GM21381 (cell line): ENCODE results near the gene MYH16.
"Not testable (repeated sequence)": the region's sequence is repeated elsewhere in the genome, so short reads cannot be mapped to it uniquely, and the experiment has no call there.

ENCODE experiments used
- ATAC-seq: cut with Tn5 transposase; IDR thresholded peaks from one replicate; pipeline ENCODE4 v1.9.1; 2021; ENCODE audit warnings: mild to moderate bottlenecking, moderate library complexity; ENCODE audit not compliant: unreplicated experiment

Gene MYH16

DNA sequence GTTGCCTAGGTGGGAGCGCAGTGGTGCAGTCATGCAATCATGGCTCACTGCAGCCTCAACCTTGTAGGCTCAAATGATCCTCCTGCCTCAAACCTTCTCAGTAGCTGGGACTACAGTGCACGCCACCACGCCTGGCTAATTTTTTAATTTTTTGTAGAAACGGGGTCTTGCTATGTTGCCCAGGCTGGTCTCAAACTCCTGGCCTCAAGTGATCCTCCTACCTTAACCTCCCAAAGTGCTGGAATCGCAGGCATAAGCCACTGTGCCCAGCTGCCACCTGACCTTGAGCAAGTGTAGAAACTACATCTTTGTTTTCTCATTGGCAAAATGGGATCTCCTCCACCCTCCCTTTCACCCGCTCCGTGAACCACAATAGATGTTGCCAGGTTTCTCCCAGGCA lies 15.0 kb upstream of the MYH16 start:
- no peak for ATAC-seq

DNA sequence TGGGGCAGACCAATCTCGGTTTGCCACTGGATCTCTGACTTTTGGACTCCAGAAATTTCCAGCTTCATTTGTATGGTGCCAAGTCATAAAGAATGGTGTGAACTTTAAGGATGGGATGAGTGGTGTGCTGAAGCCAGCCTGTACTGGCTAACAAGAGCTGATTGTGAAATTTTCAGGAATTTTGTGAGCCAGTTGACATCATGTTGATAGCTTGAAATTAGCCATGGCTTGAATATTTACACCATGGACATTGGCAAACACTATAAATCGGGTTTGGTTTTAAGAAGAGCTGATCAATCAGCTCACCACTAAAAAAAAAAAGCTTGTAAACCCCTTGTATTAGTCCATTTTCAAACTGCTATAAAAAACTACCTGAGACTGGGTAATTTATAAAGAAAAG lies 14.1 kb upstream of the MYH16 start:
- ATAC-seq: no peak

DNA sequence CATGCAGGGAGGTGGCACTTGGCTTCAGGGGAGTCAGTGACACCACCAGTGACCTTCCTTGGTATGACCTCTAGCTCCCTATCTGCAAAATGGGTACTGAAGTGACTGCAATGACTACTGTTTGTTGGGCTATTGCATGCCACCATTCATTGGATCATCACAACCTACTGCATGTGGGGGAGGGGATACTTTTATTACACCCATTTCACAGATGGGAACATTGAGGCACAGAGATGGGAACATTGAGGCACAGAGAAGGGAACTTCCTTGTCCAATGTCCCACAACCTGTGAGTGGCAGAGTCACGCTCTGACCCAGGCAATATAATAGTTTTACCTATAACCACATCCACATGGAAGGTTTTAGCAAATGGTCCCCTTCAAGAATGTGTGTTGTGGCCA lies 12.2 kb upstream of the MYH16 start:
- ATAC-seq: no peak

DNA sequence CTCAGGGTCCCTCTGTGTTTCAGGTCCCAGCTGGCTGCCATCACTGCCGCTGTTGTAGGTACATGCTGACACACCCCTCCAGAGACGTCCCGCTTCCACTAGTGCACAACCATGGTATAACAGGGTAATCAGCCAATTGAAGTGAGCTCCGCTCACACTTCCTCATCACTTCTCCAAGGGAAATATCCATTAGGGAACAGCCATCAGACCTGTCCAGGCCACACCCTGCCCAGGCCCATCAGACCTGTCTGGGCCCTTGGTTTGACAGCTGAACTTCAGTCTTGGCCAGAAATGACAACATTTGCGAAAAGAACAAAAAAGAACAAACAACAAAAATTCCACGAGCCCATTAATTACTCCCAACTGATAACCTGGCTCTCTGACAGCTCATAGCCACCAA lies 11.0 kb upstream of the MYH16 start:
- no peak for ATAC-seq

DNA sequence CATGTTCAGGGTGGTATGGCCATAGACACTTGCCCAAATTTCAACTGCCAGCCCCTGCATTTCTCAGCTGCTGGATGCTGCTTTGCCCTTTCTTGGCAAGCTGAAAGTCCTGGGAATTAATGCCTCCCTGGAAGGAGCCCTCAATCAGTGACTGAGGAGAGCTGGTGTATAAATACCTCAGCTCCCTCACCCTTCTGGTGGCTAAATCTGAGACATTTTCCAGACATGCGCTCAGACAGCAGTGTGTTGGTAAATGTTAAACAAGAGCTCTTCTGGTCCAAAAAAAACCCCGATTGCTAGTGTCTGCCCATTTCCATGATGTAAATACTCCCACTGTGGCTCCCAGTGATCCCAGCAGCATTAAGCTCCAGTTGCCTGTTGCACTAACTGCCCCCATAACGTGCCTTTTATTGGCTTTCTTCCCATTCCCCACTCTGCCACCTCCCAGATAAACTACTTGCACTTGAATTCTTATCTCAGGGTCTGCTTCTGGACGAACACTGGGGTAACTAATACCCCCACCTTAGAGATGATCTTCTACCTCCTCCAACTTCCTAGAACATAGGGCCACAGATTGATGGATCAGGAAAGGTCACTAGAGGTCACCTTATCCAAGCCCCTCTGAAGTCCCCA lies 6.7 kb upstream of the MYH16 start:
- no peak for ATAC-seq

DNA sequence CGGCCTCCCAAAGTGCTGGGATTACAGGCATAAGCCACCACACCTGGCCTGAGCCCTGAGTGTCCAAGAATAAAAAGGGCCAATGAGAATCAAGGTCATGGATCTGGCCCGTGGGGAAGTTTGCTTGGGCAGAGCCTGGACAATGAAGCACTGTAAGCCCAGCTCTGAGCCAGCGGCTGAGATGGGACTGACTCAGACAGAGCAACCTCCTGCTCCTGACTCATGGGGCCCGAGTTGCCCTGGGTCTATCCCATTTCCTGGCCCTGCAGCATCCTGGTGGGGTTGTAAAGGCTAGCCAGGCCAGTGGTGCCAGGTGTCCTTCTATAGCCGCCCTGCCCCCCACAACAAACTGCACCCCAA lies 5.2 kb upstream of the MYH16 start:
- ATAC-seq: no peak

DNA sequence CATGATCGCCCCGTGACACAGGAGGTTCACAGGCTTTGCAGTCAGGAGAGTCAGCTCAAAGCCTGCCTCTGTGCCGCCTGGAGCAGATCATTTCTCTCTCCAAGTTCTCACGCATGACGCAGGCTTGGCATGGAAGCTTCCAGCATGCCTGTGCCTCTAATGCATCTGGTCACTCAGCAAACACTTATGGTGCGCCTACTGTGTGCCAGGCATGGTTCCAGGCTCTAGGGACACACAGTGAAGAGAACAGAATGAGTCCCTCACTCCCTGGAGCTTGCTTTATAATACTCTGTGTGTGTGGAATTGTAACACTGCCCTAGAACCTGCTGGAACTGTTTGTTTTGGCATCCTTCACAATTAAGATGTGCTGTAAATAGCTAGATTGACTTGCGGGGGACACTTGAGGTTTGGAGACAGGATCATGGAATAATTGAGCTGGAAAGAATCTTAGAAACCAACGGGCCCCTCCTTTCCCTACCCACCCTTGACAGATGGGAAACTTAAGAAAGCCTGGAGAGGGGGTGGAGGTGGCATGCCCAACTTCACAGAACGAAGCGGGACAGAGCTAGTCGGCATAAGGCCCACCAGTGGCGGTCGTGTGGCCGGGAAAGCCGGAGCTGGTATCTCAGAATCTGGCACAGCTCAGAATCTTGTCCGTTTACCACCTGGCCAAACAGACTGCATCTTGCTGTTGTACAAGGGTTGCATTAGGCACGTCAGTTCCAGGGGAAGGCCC lies 4.6 kb upstream of the MYH16 start:
- no peak for ATAC-seq

DNA sequence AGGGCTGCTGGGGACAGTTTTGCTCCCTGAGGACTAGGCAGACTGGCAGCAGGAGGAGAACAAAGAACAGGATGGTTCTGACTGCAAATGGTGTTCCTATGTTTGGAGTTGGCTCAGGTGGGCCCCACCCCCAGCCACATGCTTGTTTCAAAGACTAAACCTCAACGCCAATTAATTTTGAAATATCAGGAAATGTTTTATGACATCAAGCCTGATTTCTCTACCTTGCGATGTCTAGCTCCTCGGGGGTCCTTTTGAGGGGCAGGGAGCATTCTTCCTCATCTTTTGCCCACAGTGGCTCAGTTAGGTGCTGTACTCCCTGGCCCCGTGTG lies 4.1 kb upstream of the MYH16 start:
- no peak for ATAC-seq

DNA sequence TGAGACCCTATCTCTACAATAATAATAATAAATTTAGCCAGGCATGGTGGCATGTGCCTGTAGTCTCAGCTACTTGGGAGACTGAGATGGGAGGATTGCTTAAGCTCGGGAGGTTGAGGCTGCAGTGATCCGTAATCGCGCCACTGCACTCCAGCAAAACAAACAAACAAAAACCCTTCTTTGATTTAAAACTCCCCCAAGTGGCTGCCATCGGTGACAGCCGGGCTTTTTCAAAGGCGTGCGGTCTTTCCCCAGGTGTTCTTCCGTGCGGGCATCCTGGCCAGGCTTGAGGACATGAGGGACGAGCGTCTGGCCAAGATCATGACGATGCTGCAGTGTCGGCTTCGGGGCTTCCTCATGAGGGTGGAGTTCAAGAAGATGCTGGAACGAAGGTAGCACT lies 1.9 kb upstream of the MYH16 start:
- no peak for ATAC-seq

DNA sequence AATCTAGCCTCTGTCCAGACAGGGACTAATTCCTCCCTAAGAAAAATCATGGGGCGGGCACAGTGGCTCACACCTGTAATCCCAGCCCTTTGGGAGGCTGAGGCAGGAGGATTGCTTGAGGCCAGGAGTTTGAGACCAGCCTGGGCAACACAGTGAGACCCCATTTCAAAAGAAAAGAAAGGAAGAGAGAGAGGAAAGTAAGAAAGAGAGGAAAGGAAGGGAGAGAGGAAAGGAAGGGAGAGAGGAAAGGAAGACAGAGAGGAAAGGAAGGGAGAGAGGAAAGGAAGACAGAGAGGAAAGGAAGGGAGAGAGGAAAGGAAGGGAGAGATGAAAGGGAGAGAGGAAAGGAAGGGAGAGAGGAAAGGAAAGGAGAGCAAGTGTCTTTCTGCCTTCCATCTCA lies 922 bp downstream of the MYH16 start:
- not testable (repeated sequence) for ATAC-seq

DNA sequence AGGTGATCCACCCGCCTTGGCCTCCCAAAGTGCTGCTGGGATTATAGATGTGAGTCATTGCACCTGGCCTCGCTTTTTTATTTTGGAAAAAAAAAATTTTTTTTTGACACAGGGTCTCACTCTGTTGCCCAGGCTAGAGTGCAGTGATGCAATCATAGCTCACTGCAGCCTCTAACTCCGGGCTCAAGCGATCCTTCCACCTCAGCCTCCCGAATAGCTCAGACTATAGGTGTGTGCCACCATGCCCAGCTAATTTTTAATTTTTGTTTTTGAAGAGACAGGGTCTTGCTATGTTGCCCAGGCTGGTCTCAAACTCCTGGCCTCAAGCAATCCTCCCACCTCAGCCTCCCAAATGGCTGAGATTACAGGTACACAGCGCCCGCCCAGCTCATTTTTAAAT lies 2.3 kb downstream of the MYH16 start:
- not testable (repeated sequence) for ATAC-seq

DNA sequence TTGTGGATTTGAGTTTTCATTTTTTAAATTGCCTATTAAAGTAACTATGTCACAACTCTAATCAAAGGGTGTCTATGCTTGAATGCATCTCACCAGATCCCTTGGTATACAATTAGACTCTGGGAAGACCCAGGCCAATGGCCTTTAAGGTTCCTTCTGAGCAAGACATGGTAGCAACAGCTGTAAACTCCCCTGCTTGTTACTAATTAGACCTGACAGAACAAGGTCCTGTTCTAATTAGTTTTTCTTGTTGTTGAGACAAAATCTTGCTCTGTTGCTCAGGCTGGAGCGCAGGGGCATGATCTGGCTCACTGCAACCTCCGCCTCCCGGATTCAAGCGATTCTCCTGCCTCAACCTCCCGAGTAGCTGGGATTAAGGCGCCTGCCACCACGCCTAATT lies 2.9 kb downstream of the MYH16 start:
- no peak for ATAC-seq

DNA sequence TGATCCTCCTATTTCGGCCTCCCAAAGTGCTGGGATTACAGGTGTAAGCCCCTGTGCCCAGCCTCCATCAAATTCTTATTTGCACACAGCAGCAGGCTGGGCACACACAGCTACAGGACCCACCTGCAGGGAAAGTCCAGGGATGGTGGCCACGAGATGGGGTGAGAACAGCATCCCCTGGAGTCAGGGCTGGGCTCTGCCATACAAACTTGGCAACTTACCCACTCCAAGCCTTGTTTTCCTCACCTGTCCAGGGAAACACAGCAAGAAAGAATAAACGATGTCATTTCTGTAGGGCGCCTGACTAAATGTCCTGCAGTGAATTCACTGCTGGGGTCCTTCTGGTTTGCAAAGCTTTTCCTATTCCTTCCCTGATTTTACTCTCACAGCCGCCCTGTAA lies 5.5 kb downstream of the MYH16 start:
- no peak for ATAC-seq

DNA sequence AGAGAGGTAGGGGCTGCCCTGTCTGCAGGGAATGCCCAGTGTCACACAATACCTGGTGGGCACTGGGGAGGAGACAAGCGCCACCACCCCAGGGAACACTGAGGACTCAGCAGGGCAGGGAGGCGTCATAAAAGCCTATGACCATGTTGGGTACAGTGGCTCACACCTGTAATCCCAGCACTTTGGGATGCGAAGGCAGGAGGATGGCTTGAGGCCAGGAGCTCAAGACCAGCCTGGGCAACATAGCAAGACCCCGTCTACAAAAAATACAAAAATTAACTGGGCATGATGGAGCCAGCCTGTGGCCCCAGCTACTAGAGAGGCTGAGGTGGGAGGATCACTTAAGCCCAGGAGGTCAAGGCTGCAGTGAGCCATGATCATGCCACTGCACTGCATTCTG lies 11.5 kb downstream of the MYH16 start:
- ATAC-seq: not testable (repeated sequence)

DNA sequence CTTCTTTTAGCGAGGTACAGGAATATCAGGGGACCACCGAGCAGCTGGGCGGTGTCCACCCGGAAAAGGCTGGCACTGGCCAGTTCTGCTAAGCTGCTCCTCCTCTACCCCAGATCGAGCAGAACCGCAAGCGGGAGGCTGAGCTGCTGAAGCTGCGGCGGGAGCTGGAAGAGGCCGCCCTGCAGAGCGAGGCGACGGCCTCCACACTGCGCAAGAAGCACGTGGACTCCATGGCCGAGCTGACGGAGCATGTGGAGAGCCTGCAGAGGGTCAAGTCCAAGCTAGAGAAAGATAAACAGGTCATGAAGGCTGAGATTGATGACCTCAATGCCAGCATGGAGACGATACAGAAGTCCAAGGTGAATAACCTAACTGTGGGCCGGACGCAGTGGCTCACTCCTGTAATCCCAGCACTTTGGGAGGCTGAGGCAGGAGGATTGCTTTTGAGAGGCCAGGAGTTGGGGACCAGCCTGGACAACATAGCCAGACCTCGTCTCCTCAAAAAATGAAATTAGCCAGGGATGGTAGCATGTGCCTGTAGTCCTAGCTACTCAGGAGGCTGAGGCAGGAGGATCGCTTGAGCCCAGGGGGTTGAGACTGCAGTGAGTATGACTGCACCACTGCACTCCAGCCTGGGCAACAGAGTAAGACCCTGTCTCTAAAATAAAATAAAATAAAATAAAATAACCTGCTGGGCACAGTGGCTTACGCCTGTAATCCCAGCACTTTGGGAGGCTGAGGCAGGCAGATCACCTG lies 15.3 kb downstream of the MYH16 start:
- ATAC-seq: no peak

DNA sequence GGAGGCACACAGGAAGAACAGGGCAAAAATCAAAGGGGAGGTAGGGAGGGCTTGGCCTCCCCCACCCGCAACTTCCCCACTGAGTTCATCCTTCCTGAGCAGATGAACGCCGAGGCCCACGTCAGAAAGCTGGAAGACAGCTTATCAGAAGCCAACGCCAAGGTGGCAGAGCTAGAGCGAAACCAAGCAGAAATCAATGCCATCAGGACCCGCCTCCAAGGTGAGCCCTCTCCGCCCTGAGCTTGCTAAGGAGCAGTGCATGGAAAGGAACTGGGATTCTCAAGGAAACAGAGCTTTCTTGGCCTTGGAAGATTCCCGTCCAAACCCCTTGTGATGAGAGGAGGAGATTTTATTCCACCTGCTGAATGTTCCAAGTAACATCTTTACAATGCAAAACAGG lies 16.5 kb downstream of the MYH16 start:
- ATAC-seq: no peak

DNA sequence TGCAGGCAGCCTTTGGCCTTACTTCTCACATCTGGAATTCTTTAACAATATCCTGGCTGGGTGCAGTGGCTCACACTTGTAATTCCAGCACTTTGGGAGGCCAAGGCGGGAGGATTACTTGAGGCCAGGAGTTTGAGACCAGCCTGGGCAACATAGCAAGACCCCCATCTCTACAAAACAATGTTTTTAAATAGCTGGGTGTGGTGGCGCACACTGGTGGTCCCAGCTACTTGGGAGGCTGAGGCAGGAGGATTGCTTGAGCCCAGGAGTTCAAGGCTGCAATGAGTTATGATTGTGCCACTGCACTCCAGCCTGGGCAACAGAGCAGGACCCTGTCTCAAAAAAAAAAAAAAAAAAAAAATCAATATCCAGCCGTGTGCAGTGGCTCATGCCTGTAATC lies 17.5 kb downstream of the MYH16 start:
- not testable (repeated sequence) for ATAC-seq

DNA sequence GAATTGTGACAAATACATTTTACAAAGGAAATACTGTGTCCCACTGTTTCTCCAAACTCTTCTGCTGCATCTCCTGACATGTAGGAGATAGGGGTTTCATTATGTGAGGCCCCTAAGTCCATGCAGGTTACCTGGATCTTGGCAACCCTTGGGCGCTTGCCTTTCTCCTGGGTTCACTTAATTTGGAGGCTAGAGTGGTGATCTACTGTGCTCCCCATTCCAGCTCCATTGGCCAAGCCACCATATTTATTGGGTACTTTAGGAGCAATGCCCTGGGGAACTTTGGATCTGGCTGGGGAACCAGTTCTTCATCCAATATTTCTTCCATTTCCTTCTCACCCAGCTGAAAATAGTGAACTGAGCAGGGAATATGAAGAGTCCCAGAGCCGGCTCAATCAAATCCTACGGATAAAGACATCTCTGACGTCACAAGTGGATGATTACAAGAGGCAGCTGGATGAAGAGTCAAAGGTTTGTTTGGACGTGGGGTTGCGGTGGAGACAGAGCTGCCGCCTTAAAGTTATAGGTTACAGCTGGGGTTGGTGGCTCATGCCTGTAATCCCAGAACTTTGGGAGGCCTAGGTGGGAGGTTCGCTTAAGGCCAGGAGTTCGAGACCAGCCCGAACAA lies 18.5 kb downstream of the MYH16 start:
- ATAC-seq: no peak

DNA sequence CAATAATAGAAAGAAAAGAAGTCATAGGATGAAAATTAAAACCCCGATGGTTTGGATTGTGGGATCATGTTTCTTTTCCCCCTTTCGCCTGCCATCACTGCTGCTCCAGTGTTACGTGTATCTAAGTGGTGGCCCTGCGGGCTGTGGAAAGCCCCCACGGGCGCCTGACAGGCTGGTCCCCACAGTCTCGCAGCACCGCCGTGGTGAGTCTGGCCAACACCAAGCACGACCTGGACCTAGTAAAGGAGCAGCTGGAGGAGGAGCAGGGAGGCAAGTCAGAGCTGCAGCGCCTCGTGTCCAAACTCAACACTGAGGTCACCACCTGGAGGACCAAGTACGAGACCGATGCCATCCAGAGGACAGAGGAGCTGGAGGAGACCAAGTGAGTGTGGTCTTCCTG lies 19.5 kb downstream of the MYH16 start:
- ATAC-seq: no peak

DNA sequence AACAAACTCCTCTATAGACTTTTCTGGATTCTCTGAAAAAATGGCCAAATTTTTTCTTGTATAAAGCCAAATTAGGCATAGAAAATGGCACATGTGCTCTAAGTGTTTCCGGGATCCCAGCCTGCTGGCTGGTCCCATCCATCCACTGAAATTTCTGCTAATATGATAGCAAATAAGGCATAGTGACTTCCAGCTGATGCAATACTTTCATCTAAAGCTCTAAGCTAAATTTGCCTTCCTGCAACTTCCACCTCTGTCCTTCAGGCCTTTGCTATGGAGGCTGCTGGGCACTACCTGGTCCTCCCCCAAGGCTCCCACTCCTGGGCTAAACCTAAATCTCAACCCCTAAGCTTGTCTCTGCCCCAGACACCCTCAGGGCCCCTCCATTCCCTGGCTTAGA lies 20.5 kb downstream of the MYH16 start:
- ATAC-seq: no peak

DNA sequence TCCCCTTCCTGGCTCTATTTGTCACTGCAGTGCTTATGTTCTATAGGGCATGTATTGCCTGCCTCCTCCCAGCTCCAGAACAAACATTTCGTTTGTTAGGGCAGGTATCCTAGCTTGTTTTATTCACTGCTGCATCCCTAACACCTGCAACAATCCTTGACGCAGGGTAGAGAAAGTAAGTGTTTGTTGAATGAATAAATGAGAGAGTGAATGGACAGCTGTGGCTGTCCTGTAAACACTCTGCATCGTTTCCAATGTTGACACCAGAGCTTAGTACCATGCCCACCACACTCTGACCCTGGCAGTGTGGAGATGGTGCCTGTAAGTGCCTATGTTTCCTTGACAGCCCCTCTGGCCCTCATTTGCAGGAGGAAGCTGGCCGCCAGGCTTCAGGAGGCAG lies 21.0 kb downstream of the MYH16 start:
- no peak for ATAC-seq

DNA sequence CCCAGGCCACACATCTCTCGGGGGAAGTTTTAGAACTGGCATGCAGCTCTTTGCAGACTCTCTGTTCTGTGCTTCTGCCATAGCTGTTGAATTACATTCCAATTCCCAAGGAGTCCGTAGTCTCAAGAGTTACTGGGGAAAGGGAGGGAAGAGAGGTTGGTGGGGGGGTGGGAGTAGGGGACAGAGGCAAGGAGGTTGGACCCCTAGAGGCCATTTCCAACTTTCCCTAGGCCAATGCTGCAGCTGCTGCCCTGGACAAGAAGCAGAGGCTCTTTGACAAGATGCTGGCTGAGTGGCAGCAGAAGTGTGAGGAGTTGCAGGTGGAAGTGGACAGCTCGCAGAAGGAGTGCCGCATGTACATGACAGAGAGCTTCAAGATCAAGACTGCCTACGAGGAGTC lies 23.8 kb downstream of the MYH16 start:
- ATAC-seq: no peak
